Pons (tissue), 1 donor: Measurements from ENCODE around the gene MACROD2.

Source experiments
- DNase-seq: peaks from one replicate; pipeline ENCODE4 v3.0.0-alpha.2; 2016; ENCODE audit warnings: low spot score

Gene MACROD2

DNA sequence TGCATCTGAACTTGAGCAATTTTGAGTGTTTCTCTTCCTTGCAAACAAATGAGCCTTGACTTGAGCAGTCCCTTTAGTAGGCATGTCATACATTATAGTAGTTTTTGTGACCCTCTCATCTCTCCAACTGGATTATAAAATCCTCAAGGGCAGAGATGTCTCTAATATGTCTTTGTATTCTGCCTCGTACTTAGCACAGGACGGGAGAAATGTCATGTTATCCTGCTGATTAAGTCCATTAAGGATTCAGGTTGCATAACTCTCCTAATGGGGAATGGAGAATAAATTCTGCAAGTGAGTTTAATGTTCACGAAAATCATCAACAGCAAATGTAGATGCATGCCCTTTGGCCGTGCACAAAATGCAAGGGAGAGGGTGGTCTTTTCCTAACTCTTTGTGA lies 1635.0 kb downstream of the MACROD2 start:
- no peak for DNase-seq

- DNase-seq, result no peak
Measured at GRCh38 chr20:15632680-15633079, 1637.4 kb downstream of the MACROD2 start.

DNA sequence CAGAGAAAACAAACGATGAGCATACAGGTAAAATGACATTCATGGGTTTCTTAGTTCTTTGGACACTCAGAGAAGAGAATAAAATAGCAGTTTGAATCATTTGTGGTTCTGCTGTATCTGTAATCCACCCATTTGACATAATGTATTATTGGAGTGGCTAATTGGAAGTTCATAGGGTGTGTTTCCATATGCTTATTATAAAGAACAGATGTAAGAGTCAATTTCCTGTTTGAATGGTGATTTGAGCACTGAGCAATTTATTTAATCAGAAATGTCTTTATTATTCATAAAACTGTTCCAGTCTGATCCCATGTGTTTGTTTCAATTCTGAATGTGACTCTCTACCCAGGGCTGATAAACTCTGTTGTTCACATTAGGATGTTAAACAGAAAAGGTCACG lies 1638.8 kb downstream of the MACROD2 start:
- DNase-seq, result no peak

DNA sequence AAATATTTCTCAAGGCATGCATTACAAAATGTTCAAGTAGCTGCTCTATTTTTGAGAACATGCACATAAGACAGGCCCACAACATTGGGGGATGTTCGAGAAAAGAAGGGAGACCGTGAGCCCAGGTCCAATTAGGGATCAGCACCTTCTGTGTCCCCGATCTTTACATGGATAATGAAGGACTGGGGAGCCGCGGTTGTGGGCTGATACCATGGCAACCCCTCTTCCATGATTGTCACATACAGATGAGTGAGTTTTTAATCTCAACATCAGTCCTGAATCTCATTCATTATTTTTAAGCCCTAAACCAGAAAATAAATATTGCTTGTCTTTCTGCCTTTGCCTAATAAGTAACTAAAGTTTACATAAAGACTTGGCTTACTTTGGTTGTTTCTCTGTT lies 1642.2 kb downstream of the MACROD2 start:
- DNase-seq, result no peak

- no peak for DNase-seq
Measured at GRCh38 chr20:15637950-15638754, 1642.8 kb downstream of the MACROD2 start.

- no peak for DNase-seq
Measured at GRCh38 chr20:15638816-15639215, 1643.5 kb downstream of the MACROD2 start.

DNA sequence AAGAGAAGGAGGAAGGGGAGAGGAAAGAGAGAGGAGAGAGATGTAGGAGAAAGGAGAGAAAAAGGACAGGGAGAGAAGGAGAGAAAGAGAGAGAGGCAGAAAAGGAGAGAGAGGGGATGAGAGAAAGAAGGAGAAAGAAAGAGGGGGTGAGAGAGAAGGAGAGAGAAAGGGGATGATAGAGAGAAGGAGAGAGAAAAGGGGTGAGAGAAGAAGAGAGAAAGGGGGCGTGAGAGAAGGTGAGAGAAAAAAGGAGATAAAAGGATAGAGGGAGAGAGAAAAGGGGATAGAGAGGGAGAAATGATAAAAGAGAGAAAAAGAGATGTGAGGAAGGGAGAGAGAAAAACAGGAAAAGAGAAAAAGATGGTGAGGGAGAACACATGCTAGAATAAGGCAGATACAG lies 1644.5 kb downstream of the MACROD2 start:
- no peak for DNase-seq

DNA sequence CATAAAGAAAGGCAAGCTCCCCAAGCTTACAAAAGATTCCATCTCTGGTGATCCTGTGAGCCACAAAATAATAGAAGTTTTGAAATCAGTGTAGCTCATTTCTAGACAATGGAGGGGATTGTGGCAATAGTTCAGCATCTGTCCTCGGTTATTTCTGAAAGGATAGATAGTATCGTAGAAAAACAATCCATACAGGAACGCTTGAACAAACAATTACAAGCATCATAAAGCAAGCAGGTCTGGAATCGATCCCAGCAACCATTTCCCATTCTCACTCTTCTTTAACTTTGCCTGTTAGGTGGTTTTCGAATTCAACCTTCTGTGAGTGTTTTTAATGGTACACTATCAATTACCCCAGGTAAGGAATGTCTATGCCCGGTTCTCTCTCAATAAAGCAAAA lies 1646.8 kb downstream of the MACROD2 start:
- DNase-seq, result peak; percentile 19

GRCh38 chr20:15642676-15643075 lies 1647.4 kb downstream of the MACROD2 start:
- DNase-seq, result no peak

GRCh38 chr20:15643713-15644112 lies 1648.4 kb downstream of the MACROD2 start:
- no peak for DNase-seq

DNA sequence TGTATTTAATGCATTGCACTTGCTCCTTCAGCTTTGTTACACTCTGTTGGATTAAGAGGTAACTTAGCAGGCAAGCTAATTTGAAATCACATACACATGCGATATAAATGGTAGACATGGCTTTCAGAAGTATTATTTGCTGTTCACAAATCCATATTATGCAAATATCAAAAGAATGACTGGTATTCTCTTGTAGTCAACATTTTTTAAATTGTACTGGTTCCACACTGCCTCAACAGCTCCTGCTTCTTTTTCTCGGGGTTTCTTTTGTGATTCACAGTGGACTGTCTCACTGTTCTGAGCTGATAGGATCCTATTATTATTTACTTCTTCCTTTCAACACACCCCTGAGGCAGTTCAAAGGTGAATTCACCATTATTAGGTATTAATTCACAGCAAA lies 1650.5 kb downstream of the MACROD2 start:
- no peak for DNase-seq

DNA sequence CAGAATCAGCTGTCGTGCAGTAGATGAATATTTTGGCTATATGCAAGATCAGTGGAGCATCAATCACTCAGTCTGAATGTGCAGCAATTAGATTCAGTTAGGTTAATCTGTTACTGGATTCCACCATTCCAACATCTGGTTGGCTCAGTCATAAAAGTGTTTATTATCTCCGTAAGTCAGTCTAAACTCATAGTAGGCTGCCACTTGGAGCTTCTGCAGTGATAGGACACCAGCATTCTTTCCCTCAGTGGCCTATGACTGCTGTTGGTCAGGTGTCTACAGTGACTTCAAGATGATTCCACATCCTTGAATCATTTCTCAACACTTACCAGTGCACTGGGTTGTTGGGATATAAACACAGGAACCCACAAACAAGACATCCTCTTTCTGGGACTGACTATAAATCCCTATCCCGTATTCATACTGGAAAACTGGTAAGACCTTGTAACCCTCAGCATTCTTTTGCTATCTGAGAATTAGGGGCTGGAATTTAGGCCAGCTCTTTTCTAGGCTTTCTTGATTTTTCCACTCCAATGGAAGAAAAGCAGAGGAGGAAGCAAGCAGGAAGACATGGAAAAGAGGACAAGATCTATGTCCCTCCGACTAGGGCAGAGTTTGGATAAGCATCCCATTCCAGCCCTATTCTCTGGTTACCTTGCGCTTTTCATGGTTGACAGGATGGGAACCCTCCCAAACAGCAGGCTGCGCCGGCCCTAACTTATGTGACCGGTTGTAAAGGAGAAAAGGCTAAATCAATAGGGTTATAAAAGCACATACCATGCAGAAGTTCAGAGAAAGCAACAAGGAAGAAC lies 1658.3 kb downstream of the MACROD2 start:
- DNase-seq, result no peak

DNA sequence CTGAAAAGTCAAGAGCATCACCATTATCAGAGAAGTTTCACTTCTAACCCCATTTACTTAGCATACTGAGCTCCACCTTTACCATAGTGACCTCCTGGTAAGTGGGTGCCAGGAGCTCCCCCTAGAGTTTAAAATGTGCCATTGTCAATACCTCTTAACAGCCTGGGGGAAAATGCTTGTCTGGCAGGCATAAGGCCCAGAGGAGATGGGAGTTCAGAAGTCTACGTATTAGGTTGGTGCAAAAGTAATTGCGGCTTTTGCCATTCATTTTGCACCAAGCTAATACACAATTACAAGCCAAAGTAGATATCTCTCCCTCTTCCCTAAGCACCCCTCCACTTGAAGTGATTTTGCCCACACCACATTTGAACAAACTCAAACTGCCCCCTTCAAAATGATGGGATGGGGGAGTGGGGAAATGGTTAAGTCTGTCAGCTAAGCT lies 1658.9 kb downstream of the MACROD2 start:
- peak; percentile 79 for DNase-seq

- no peak for DNase-seq
Measured at GRCh38 chr20:15655295-15655874, 1660.1 kb downstream of the MACROD2 start.

DNA sequence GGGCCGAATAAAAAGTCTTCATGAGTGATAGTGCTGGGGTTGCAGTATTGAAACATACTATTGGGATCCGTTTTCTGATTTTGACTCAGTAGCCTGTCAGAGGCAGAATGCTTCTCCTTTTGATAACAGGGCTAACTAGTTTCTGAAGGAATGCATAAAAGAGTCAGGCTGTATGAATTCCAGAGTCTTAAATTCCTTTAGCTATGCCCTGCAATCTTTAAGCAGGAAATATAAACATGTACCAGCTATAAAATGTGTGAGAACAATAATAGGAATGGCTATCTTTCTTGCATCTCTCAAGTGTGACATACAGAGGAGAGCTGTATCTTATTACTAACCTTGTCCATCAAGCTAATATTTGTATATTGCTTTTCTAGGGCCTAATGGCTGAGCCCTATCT lies 1660.8 kb downstream of the MACROD2 start:
- DNase-seq, result no peak

- DNase-seq, result peak; percentile 88
Measured at GRCh38 chr20:15658295-15658694, 1663.0 kb downstream of the MACROD2 start.

DNA sequence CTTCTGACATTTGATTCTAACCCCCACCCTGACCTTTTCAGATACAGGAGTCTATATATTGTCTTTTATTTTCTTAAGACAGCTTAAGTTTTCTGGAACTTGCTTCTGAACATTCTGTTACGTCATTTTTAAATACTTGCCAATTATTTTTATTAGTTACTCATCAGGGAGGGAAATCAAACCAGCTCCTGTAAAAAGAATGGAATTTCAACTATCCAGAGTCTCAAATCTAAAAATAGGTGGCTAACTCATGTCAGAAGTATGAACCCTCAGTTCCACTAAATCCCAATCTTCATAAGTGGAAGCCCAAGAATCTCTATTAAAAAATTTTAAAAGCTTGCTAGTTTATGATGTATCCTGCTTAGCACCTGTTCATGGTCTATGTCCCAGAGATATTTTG lies 1677.9 kb downstream of the MACROD2 start:
- no peak for DNase-seq

- no peak for DNase-seq
Measured at GRCh38 chr20:15674253-15675060, 1679.1 kb downstream of the MACROD2 start.

GRCh38 chr20:15675061-15675514 lies 1679.8 kb downstream of the MACROD2 start:
- DNase-seq, result no peak

- DNase-seq, result no peak
Measured at GRCh38 chr20:15675813-15676484, 1680.6 kb downstream of the MACROD2 start.

GRCh38 chr20:15676815-15677214 lies 1681.5 kb downstream of the MACROD2 start:
- DNase-seq, result no peak
